Astrocyte (in vitro differentiated cells and primary cell): Measurements from ENCODE around the gene MAD2L1BP. TPM values are rescaled to one million over a fixed set of nuclear protein-coding genes. Genes with fewer than 3 reads are reported as not detected.

ENCODE experiments used
- DNase-seq: peaks from one replicate; pipeline ENCODE4 v3.0.0-alpha.2; 2010; ENCODE audit warnings: low read depth
- FAIRE-seq: peaks from 2 replicates; lab custom pipeline; 2011; peaks lifted over from hg19 to GRCh38; lab: Jason Lieb, UNC
- H2AFZ ChIP-seq: 2 replicates; pipeline ENCODE4 v1.6.0; 2012; ENCODE audit warnings: low read depth, low read length, inconsistent platforms
- H3K27ac ChIP-seq: 2 replicates; pipeline ENCODE4 v1.5.1; 2011; ENCODE audit warnings: low read depth, low read length, inconsistent platforms
- H3K27me3 ChIP-seq: 2 replicates; pipeline ENCODE4 v1.6.0; 2011; ENCODE audit warnings: low read length, inconsistent platforms; ENCODE audit not compliant: insufficient read depth
- H3K36me3 ChIP-seq: 2 replicates; pipeline ENCODE4 v1.5.1; 2011; ENCODE audit warnings: low read length, inconsistent platforms; ENCODE audit not compliant: insufficient read depth
- H3K4me1 ChIP-seq: 2 replicates; pipeline ENCODE4 v1.5.1; 2011; ENCODE audit warnings: low read length, inconsistent platforms; ENCODE audit not compliant: insufficient read depth
- H3K4me2 ChIP-seq: 2 replicates; pipeline ENCODE4 v1.6.0; 2012; ENCODE audit warnings: low read length, inconsistent platforms
- H3K4me3 ChIP-seq: 2 replicates; pipeline ENCODE4 v1.5.1; 2011; ENCODE audit warnings: low read depth, mild to moderate bottlenecking, low read length, inconsistent platforms; ENCODE audit not compliant: insufficient read depth
- H3K79me2 ChIP-seq: 2 replicates; pipeline ENCODE4 v1.6.0; 2012; ENCODE audit warnings: mild to moderate bottlenecking, low read length, inconsistent platforms; ENCODE audit not compliant: insufficient read depth
- H3K9ac ChIP-seq: 2 replicates; pipeline ENCODE4 v1.6.0; 2012; ENCODE audit warnings: mild to moderate bottlenecking, low read length, inconsistent platforms
- H3K9me3 ChIP-seq: 2 replicates; pipeline ENCODE4 v1.5.1; 2012; ENCODE audit warnings: low read depth, mild to moderate bottlenecking, low read length, inconsistent platforms; ENCODE audit not compliant: insufficient read depth
- H4K20me1 ChIP-seq: 2 replicates; pipeline ENCODE4 v1.6.0; 2012; ENCODE audit warnings: low read length, inconsistent platforms; ENCODE audit not compliant: insufficient read depth
- H3K27ac Mint-ChIP-seq: one replicate; pipeline ENCODE4 v1.8.0; 2021; ENCODE audit warnings: mild to moderate bottlenecking, mixed read lengths; ENCODE audit not compliant: unreplicated experiment
- H3K27me3 Mint-ChIP-seq: one replicate; pipeline ENCODE4 v1.8.0; 2021; ENCODE audit warnings: low read depth, mixed read lengths; ENCODE audit not compliant: unreplicated experiment
- H3K36me3 Mint-ChIP-seq: one replicate; pipeline ENCODE4 v1.8.0; 2021; ENCODE audit warnings: low read depth, mixed read lengths; ENCODE audit not compliant: unreplicated experiment
- H3K4me1 Mint-ChIP-seq: one replicate; pipeline ENCODE4 v1.8.0; 2021; ENCODE audit warnings: low read depth, mixed read lengths; ENCODE audit not compliant: unreplicated experiment
- H3K4me3 Mint-ChIP-seq: one replicate; pipeline ENCODE4 v1.8.0; 2021; ENCODE audit warnings: mild to moderate bottlenecking, moderate library complexity, mixed read lengths; ENCODE audit not compliant: unreplicated experiment
- H3K9me3 Mint-ChIP-seq: one replicate; pipeline ENCODE4 v1.8.0; 2021; ENCODE audit warnings: mild to moderate bottlenecking, mixed read lengths; ENCODE audit not compliant: unreplicated experiment
- CTCF ChIP-seq: IDR thresholded peaks from 2 replicates; pipeline ENCODE4 v1.5.1; 2011; ENCODE audit warnings: low read depth, mild to moderate bottlenecking, inconsistent platforms, low read length, moderate library complexity; ENCODE audit not compliant: insufficient read depth
- EZH2 ChIP-seq: IDR thresholded peaks from 2 replicates; pipeline ENCODE4 v1.6.1; 2012; ENCODE audit warnings: mild to moderate bottlenecking, low read length, inconsistent platforms; ENCODE audit not compliant: insufficient read depth
- total RNA-seq: library from RNA; stranded (reverse); gene quantifications from 2 replicates; pipeline ENCODE4 v1.2.1, GENCODE V29; 2021

MAD2L1BP gene
- total RNA-seq, 1 donor from 2014 or later = 32.2 TPM

- peaks cover 54% of the 10 kb centered on the region for H3K36me3 ChIP-seq
- H4K20me1 ChIP-seq = peaks cover 15% of the 10 kb centered on the region
- H3K4me2 ChIP-seq = no peak overlapping the region
- Mint-ChIP-seq H3K4me1 (peaks cover 18% of the 10 kb centered on the region), H3K4me3 (no peak overlapping the region), H3K27ac (peak overlapping the region; percentile 66), H3K9me3 (no peaks in the 10 kb centered on the region), H3K36me3 (peaks cover 50% of the 10 kb centered on the region), H3K27me3 (no peaks in the 10 kb centered on the region)
- H3K27me3 ChIP-seq = no peaks in the 10 kb centered on the region
- H2AFZ ChIP-seq = no peak overlapping the region
- peaks cover 50% of the 10 kb centered on the region for H3K79me2 ChIP-seq
- H3K9ac ChIP-seq = no peak overlapping the region
- no peak for TF ChIP-seq CTCF
- no peak for TF ChIP-seq EZH2
- no peak overlapping the region for H3K27ac ChIP-seq
- DNase-seq (no peak), FAIRE-seq (no peak)
- peaks cover 21% of the 10 kb centered on the region for H3K4me1 ChIP-seq
- H3K9me3 ChIP-seq = no peaks in the 10 kb centered on the region
- no peak overlapping the region for H3K4me3 ChIP-seq
Observed at GRCh38 chr6:43624786-43625288, 10.8 kb upstream of the MAD2L1BP start.

- H3K4me2 ChIP-seq = no peak overlapping the region
- H3K4me3 ChIP-seq = no peak overlapping the region
- peaks cover 26% of the 10 kb centered on the region for H3K4me1 ChIP-seq
- H3K9ac ChIP-seq = no peak overlapping the region
- H3K79me2 ChIP-seq = peaks cover 50% of the 10 kb centered on the region
- H3K9me3 ChIP-seq = no peaks in the 10 kb centered on the region
- Mint-ChIP-seq H3K27ac (peak overlapping the region; percentile 63), H3K9me3 (no peaks in the 10 kb centered on the region), H3K4me3 (peak overlapping the region; percentile 42), H3K36me3 (peaks cover 49% of the 10 kb centered on the region), H3K27me3 (no peaks in the 10 kb centered on the region), H3K4me1 (peaks cover 20% of the 10 kb centered on the region)
- H4K20me1 ChIP-seq = peaks cover 15% of the 10 kb centered on the region
- no peak overlapping the region for H2AFZ ChIP-seq
- FAIRE-seq (no peak), DNase-seq (no peak)
- H3K36me3 ChIP-seq = peaks cover 49% of the 10 kb centered on the region
- TF ChIP-seq EZH2 (no peak), CTCF (no peak)
- H3K27me3 ChIP-seq = no peaks in the 10 kb centered on the region
- H3K27ac ChIP-seq = no peak overlapping the region
Observed at GRCh38 chr6:43625393-43625992, 10.1 kb upstream of the MAD2L1BP start.
